OCI-LY7 (cell line): ENCODE results near the gene PTGR2. TPM values are rescaled to one million over a fixed set of nuclear protein-coding genes. Genes with fewer than 3 reads are reported as not detected.

ENCODE experiments used
- BruUV-seq: library from RNA; stranded (reverse); fragments of 400-500 nt; replicated peaks from 2 replicates; lab custom pipeline; 2021; lab: Mats Ljungman, UMichigan
- CTCF ChIA-PET: fragments of 300-600 bp; sonication (Branson Sonifier 250); formaldehyde crosslinking; loops from one replicate; lab custom pipeline; 2022; ENCODE audit warnings: antibody characterized with exemption; ENCODE audit not compliant: unreplicated experiment; lab: Charles Lee
- POLR2A ChIA-PET: fragments of 300-600 bp; sonication (Branson Sonifier 250); formaldehyde crosslinking; loops from one replicate; lab custom pipeline; 2022; ENCODE audit warnings: antibody characterized with exemption; lab: Charles Lee
- DNase-seq: peaks from one replicate; pipeline ENCODE4 v3.0.0-alpha.2; 2015; ENCODE audit warnings: low spot score
- H2AFZ ChIP-seq: fragments of 200-600 bp; sonication (generic), shearing (Covaris generic); 2 replicates; pipeline ENCODE4 v1.6.1; 2014; ENCODE audit warnings: mild to moderate bottlenecking, antibody characterized with exemption, low read length, moderate library complexity
- H3K27ac ChIP-seq: fragments of 200-600 bp; sonication (generic); 2 replicates; pipeline ENCODE4 v1.5.1; 2014; ENCODE audit warnings: mixed run types, low read depth, mild to moderate bottlenecking, moderate library complexity, low read length, inconsistent platforms; ENCODE audit not compliant: poor library complexity, severe bottlenecking
- H3K36me3 ChIP-seq: fragments of 200-600 bp; sonication (generic); 2 replicates; pipeline ENCODE4 v1.6.1; 2014; ENCODE audit warnings: mild to moderate bottlenecking, antibody characterized with exemption, low read length, moderate library complexity, mixed read lengths; ENCODE audit not compliant: insufficient read depth
- H3K4me1 ChIP-seq: fragments of 200-600 bp; sonication (generic); 2 replicates; pipeline ENCODE4 v1.5.1; 2014; ENCODE audit warnings: mild to moderate bottlenecking, low read length; ENCODE audit not compliant: insufficient read depth, poor library complexity, severe bottlenecking
- H3K4me2 ChIP-seq: fragments of 200-600 bp; sonication (generic); 2 replicates; pipeline ENCODE4 v1.6.1; 2014; ENCODE audit warnings: mild to moderate bottlenecking, low read length
- H3K4me3 ChIP-seq: fragments of 200-600 bp; sonication (generic); 2 replicates; pipeline ENCODE4 v1.5.1; 2014; ENCODE audit warnings: mild to moderate bottlenecking, low read depth, low read length; ENCODE audit not compliant: poor library complexity, severe bottlenecking
- H3K79me2 ChIP-seq: fragments of 200-600 bp; sonication (generic); 2 replicates; pipeline ENCODE4 v1.6.1; 2016; ENCODE audit warnings: low read depth, mild to moderate bottlenecking, low read length, moderate library complexity, mixed read lengths; ENCODE audit not compliant: insufficient read depth
- H3K9me2 ChIP-seq: fragments of 200-600 bp; sonication (generic); 2 replicates; pipeline ENCODE4 v1.6.1; 2016; ENCODE audit warnings: mild to moderate bottlenecking, low read length, mixed read lengths; ENCODE audit not compliant: insufficient read depth
- H3K9me3 ChIP-seq: fragments of 200-600 bp; sonication (generic); 2 replicates; pipeline ENCODE4 v1.6.1; 2014; ENCODE audit warnings: mild to moderate bottlenecking, mixed run types, low read length, mixed read lengths
- H4K20me1 ChIP-seq: fragments of 200-600 bp; sonication (generic); 2 replicates; pipeline ENCODE4 v1.6.1; 2014; ENCODE audit warnings: mild to moderate bottlenecking, antibody characterized with exemption, low read length, moderate library complexity, mixed read lengths; ENCODE audit not compliant: insufficient read depth
- CTCF ChIP-seq: fragments of 200-600 bp; sonication (generic); conservative IDR thresholded peaks from 2 replicates; pipeline ENCODE4 v1.5.1; 2014; ENCODE audit warnings: mild to moderate bottlenecking, antibody characterized with exemption, low read length, moderate library complexity, mixed read lengths
- EZH2phosphoT487 ChIP-seq: fragments of 200-600 bp; sonication (generic); IDR thresholded peaks from 2 replicates; pipeline ENCODE4 v1.6.1; 2018; ENCODE audit warnings: low read depth, borderline replicate concordance, mild to moderate bottlenecking, mixed run types, antibody characterized with exemption, low read length, moderate library complexity, mixed read lengths
- intact Hi-C: fragments of 100-400 bp; cut with micrococcal nuclease; formaldehyde crosslinking; loops from one replicate; pipeline ENCODE4 v1.10.0; 2022; ENCODE audit not compliant: unreplicated experiment
- total RNA-seq, 2 experiments: library from RNA; depleted of rRNA in 1 of 2; stranded (reverse); fragments of >200 nt in 1 of 2; shearing (Covaris generic) in 1 of 2; gene quantifications; 2 replicates each; pipeline ENCODE4 v1.2.3, GENCODE V29; 2014 to 2022

Gene PTGR2
- total RNA-seq, 2 experiments from 2014 or later, result 6.4 to 14.3 TPM

- H3K9me2 ChIP-seq, result no peaks in the 10 kb centered on the region
- no peaks in the 10 kb centered on the region for H4K20me1 ChIP-seq
- no peaks in the 10 kb centered on the region for H3K36me3 ChIP-seq
- H3K79me2 ChIP-seq, result no peaks in the 10 kb centered on the region
- no TSS peak for BruUV-seq
- no peak overlapping the region for H3K27ac ChIP-seq
- DNase-seq, result no peak
- intact Hi-C loops, result no loop called here
- H3K4me2 ChIP-seq, result no peak overlapping the region
- H3K9me3 ChIP-seq, result no peaks in the 10 kb centered on the region
- H3K4me1 ChIP-seq, result no peaks in the 10 kb centered on the region
- ChIA-PET CTCF (no interaction called here), POLR2A (no interaction called here)
- no peak overlapping the region for H2AFZ ChIP-seq
- TF ChIP-seq EZH2phosphoT487 (no peak), CTCF (no peak)
- no peak overlapping the region for H3K4me3 ChIP-seq
These were observed 32.8 kb upstream of the PTGR2 start for GRCh38 chr14:73818821-73819220.

- H3K4me1 ChIP-seq, result peaks cover 3% of the 10 kb centered on the region
- intact Hi-C loops, result no loop called here
- BruUV-seq, result no TSS peak
- ChIA-PET CTCF (no interaction called here), POLR2A (no interaction called here)
- H3K79me2 ChIP-seq, result no peaks in the 10 kb centered on the region
- H3K4me2 ChIP-seq, result no peak overlapping the region
- H3K36me3 ChIP-seq, result no peaks in the 10 kb centered on the region
- no peak overlapping the region for H3K4me3 ChIP-seq
- H3K9me3 ChIP-seq, result no peaks in the 10 kb centered on the region
- DNase-seq, result no peak
- TF ChIP-seq CTCF (no peak), EZH2phosphoT487 (no peak)
- no peak overlapping the region for H2AFZ ChIP-seq
- no peaks in the 10 kb centered on the region for H4K20me1 ChIP-seq
- no peaks in the 10 kb centered on the region for H3K9me2 ChIP-seq
- no peak overlapping the region for H3K27ac ChIP-seq
These were observed 31.0 kb upstream of the PTGR2 start for GRCh38 chr14:73820631-73821030.

GRCh38 chr14:73823339-73823885 lies 28.2 kb upstream of the PTGR2 start:
- no peak overlapping the region for H3K27ac ChIP-seq
- CTCF ChIA-PET, result no interaction called here
- H3K36me3 ChIP-seq, result no peaks in the 10 kb centered on the region
- no peak for DNase-seq
- peaks cover 5% of the 10 kb centered on the region for H3K4me1 ChIP-seq
- no peak overlapping the region for H3K4me2 ChIP-seq
- BruUV-seq, result no TSS peak
- no peaks in the 10 kb centered on the region for H3K9me2 ChIP-seq
- no peaks in the 10 kb centered on the region for H4K20me1 ChIP-seq
- no peak overlapping the region for H2AFZ ChIP-seq
- H3K9me3 ChIP-seq, result no peaks in the 10 kb centered on the region
- intact Hi-C loops, result no loop called here
- POLR2A ChIA-PET, result interaction anchor here (0.7 kb wide), 1 partner anchor 21 kb away, joined by 4 read pairs; no protein-coding TSS in a partner anchor
- H3K4me3 ChIP-seq, result no peak overlapping the region
- no peaks in the 10 kb centered on the region for H3K79me2 ChIP-seq
- TF ChIP-seq EZH2phosphoT487 (no peak), CTCF (no peak)
